SH-SY5Y (cell line): ENCODE measurements around the gene TMEM51.

Experiments
- GATA2 ChIP-seq: IDR thresholded peaks from 2 replicates; pipeline ENCODE4 v1.6.1; 2011; ENCODE audit warnings: mild to moderate bottlenecking, low read depth, low read length
- GATA3 ChIP-seq: IDR thresholded peaks from 2 replicates; pipeline ENCODE4 v1.6.1; 2011; ENCODE audit warnings: low read depth, mild to moderate bottlenecking, low read length, moderate library complexity

GRCh38 chr1:15204931-15205330 lies 51.4 kb downstream of the TMEM51 start:
- TF ChIP-seq GATA2 (no peak), GATA3 (no peak)
